ENCODE measurements around the gene MPP2. TPM values are rescaled to one million over a fixed set of nuclear protein-coding genes. Genes with fewer than 3 reads are reported as not detected.
A peak's percentile ranks its signal among the peaks of the same experiment; 100 is the strongest.

The MPP2 gene
- total and polyA plus RNA-seq, 9 of the 15 experiments (the other 6 are each of a cell fraction or from before 2014, with no cell fraction given): 0.04 to 1.0 (median 0.24) TPM

DNA sequence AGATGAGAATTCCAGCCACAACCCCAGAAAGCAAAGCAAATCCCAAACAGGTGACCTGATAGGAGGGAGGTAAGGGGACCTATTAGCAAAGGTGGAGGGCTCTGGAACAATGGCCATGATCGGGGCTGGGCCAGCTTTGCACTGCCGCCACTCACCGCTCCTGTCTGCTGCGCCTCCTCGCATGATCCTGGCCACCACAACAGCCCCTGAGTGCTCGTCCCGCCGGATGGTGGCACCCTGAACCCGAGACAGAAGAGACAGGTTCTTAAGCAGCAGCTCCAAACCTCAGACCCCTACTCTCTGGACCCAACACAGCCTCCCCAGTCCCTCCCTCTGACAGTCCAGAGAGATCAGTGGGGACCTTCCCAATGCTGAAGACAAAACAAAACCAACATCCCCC lies 79.7 kb downstream of the MPP2 start:
- no peak for FAIRE-seq
- WGBS (ENCODE audit: insufficient coverage, low coverage, missing lambda C conversion rate): 58% methylated on average over 9 of the region's 9 CpGs
- Histone ChIP-seq H3K9me3 (replicated peaks; ENCODE audit: control insufficient read depth, insufficient read depth, low read depth, low read length) (no peaks in the 10 kb centered on the region), H4K20me1 (replicated peaks; ENCODE audit: control insufficient read depth, insufficient read depth, low read length) (no peaks in the 10 kb centered on the region; the same call in 1 of the 2 replicates), H3K27ac (ENCODE audit: extremely low read depth, low read depth, low read length) (no peak overlapping the region), H3K79me2 (ENCODE audit: control insufficient read depth, insufficient read depth, low read length) (no peaks in the 10 kb centered on the region), H2AFZ (ENCODE audit: low read depth, low read length) (no peak overlapping the region), H3K4me3 (no peak overlapping the region), H3K4me1 (replicated peaks in 1 of 2; ENCODE audit: control insufficient read depth in 2 of 2, insufficient read depth in 2 of 2, low read length in 2 of 2) (peaks cover 5 to 12% of the 10 kb centered on the region in 2 experiments; a peak in 4 of 5 replicates), H3K36me3 (ENCODE audit: control insufficient read depth, insufficient read depth, low read length) (peaks cover 4% of the 10 kb centered on the region; the same call in 2 of the 3 replicates), H3K9ac (ENCODE audit: insufficient read depth in 1 of 2, low read depth in 2 of 2, low read length in 2 of 2) (peak overlapping the region in 1 of 2 experiments; percentile 52; a peak in 1 of 4 replicates), H3K27me3 (ENCODE audit: control insufficient read depth in 2 of 2, insufficient read depth in 2 of 2, low read length in 2 of 2) (peaks cover 0 to 10% of the 10 kb centered on the region in 2 experiments; a peak in 1 of 5 replicates), H3K4me2 (ENCODE audit: insufficient read depth, low read length) (no peak overlapping the region), H3K9me1 (ENCODE audit: control insufficient read depth, insufficient read depth, low read length) (no peaks in the 10 kb centered on the region)
- DNase-seq (ENCODE audit: extremely low read depth in 1 of 4, low spot score in 3 of 4): no peak
- ChIA-PET POLR2A (interaction anchor here (0.6 to 5.7 kb wide), 2 partner anchors 10 to 371 kb away, joined by 3 to 32 read pairs; no protein-coding TSS in a partner anchor), CTCF (ENCODE audit: low intra/inter-chr PET ratio) (no interaction called here)
- intact Hi-C loops (cut with micrococcal nuclease) (no loop called here), in situ Hi-C loops (cut with MboI) (no loop called here)
- ATAC-seq: no peak
- BruUV-seq (replicated peaks): no TSS peak
- TF ChIP-seq, protein P1, sequence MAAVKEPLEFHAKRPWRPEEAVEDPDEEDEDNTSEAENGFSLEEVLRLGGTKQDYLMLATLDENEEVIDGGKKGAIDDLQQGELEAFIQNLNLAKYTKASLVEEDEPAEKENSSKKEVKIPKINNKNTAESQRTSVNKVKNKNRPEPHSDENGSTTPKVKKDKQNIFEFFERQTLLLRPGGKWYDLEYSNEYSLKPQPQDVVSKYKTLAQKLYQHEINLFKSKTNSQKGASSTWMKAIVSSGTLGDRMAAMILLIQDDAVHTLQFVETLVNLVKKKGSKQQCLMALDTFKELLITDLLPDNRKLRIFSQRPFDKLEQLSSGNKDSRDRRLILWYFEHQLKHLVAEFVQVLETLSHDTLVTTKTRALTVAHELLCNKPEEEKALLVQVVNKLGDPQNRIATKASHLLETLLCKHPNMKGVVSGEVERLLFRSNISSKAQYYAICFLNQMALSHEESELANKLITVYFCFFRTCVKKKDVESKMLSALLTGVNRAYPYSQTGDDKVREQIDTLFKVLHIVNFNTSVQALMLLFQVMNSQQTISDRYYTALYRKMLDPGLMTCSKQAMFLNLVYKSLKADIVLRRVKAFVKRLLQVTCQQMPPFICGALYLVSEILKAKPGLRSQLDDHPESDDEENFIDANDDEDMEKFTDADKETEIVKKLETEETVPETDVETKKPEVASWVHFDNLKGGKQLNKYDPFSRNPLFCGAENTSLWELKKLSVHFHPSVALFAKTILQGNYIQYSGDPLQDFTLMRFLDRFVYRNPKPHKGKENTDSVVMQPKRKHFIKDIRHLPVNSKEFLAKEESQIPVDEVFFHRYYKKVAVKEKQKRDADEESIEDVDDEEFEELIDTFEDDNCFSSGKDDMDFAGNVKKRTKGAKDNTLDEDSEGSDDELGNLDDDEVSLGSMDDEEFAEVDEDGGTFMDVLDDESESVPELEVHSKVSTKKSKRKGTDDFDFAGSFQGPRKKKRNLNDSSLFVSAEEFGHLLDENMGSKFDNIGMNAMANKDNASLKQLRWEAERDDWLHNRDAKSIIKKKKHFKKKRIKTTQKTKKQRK (IDR thresholded peaks at IDR 0.05; ENCODE audit: borderline replicate concordance, low read depth, low read length): no peak
- TF ChIP-seq NRF1 (conservative IDR thresholded peaks at IDR 0.05 in 1 of 2, IDR thresholded peaks at IDR 0.05 in 1 of 2) (no peak), HNRNPH1 (optimal IDR thresholded peaks at IDR 0.05; ENCODE audit: low read depth, low read length) (no peak), PRPF4 (IDR thresholded peaks at IDR 0.05; ENCODE audit: insufficient read depth, low read depth, low read length, poor library complexity, severe bottlenecking) (no peak), ZNF23 (CRISPR knock-in tag; IDR thresholded peaks at IDR 0.05) (no peak), ZNF24 (IDR thresholded peaks at IDR 0.05) (no peak), ZNF696 (CRISPR knock-in tag; conservative IDR thresholded peaks at IDR 0.05) (no peak), NCOA1 (IDR thresholded peaks at IDR 0.05; ENCODE audit: low read depth) (no peak), ZFP30 (CRISPR knock-in tag; IDR thresholded peaks at IDR 0.05; ENCODE audit: borderline replicate concordance) (no peak), ZNF184 (CRISPR knock-in tag; IDR thresholded peaks at IDR 0.05) (no peak), ZNF316 (IDR thresholded peaks at IDR 0.05) (no peak), SNRNP70 (optimal IDR thresholded peaks at IDR 0.05; ENCODE audit: low read depth, low read length) (no peak), ZFPM2 (CRISPR knock-in tag; IDR thresholded peaks at IDR 0.05) (no peak), POLR2AphosphoS5 (IDR thresholded peaks at IDR 0.05; ENCODE audit: control insufficient read depth, insufficient read depth, low read depth, low read length) (no peak), NR2C2 (CRISPR knock-in tag; IDR thresholded peaks at IDR 0.05) (no peak), NR2C2 (tag; IDR thresholded peaks at IDR 0.05) (no peak), RAD21 (CRISPR knock-in tag; conservative IDR thresholded peaks at IDR 0.05 in 1 of 2, IDR thresholded peaks at IDR 0.05 in 1 of 2) (no peak)

All from K562 (cell line).